Activated T-cell treated with anti-CD3 and anti-CD28 coated beads, Interleukin-2, amount 50 U/mL, for 48 hours (primary cell): ENCODE measurements around the gene CACNA1A.
"Not testable (repeated sequence)": the region's sequence is repeated elsewhere in the genome, so short reads cannot be mapped to it uniquely, and the experiment has no call there.

ENCODE experiments used
- DNase-seq, 2 experiments: peaks; one replicate each; pipeline ENCODE4 v3.0.0-alpha.2; 2020

Gene CACNA1A

DNA sequence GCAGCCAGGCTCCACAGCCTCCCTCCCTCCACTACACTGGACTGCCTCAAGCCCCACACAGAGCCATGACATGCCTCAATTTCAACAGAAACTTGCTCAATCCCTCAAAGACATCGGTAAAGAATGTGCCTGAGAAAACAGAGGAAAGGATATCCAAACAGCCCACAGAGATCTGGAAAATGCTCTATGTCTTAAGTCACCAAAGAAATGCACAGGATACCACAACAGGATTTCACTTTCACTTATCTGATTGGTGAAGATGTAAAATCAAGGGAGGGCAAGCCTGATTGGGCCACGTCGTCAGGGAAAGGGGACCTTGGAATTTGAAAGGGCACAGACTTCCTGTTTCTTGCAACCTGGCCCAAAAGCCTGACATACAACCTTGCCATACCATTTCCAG lies 14.2 kb downstream of the CACNA1A start:
- no peak for DNase-seq

DNA sequence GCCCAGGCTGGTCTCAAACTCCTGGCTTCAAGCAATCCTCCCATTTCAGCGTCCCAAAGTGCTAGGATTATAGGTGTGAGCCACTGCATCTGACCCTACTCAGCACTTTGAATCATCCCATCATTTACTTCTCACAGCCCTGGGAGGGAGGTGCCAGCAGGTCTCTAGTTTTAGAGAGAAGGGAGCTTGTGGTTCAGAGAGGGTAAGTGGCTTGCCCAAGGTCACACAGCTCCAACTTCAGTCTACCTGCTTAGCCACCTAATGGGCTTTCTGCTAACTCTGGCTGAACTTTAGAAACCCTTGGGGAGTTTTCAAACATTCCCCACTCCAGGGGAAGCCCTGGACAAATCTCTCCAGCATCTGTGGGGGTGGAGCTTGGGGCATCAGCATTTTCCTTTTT lies 18.3 kb downstream of the CACNA1A start:
- DNase-seq = no peak

DNA sequence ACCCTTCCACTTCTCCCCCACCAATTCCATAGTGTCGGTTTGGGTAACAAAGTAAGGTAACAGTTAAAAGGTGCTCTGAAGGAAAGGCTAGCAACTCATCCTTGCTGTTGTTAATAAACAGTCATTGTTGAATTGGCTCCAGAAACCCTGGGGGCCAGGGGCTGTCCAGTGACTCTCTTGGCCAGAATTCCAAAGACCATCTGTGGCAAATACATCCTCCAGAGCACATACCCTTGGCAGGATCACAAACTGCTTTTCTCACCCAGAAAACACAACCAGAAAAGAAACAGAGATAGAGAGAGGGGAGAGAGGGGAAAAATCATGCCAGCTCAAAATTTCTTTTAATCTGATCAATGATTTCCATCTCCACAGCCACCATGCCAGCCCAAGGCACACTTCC lies 22.1 kb downstream of the CACNA1A start:
- DNase-seq = no peak

DNA sequence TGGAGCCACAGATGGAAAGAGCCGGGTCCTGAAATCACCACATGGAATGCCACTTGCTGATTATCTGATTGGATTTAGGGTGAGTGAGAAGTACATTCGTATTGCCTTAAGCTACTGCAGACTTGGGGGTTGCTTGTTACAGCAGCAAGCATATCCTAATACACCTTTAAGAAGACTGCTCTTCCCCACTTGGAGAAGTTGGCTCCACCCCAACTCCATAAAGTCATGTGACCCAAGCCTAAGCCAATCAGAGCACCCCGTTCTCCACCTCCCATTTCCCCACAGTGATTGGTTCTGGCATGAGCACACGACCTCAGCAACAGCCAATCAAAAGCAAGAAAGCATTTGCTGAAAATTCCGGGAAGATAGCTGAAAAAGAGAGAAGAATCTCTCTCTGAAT lies 23.1 kb downstream of the CACNA1A start:
- no peak for DNase-seq

DNA sequence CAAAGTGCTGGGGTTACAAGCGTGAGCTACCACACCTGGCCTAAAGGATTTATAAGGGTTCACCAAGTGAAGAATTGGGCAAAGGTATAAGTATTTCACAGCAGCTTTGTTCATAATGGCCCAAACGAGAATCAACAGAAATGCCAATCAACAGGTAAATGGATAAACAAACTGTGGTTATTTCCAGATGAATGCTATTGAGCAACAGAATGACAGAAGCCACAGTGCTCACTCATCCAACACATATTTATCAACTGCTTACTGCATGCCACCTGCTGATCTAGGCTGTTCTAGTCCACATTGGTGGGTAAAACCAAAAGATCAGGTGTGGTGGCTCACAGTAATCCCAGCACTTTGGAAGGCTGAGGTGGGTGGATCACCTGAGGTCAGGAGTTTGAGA lies 27.7 kb downstream of the CACNA1A start:
- DNase-seq = no peak

DNA sequence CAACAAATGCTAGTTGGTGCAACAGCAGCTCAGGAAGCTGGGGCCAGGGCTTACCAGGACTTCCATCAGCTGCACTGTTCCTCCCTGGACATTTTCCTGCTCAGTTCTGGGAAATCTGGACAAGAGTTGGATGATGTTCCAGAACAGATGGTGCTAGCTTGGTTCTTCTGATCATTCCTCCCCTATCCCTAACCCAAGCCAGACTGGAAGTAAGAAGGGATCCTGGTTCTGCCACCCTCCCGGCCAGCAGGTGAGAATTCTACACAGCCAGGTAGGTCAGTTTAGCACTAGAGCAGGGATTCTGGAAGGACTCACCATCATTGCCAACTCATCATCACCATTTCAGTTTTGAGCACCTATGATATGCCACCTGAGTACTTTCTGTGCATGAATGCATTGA lies 30.2 kb downstream of the CACNA1A start:
- DNase-seq = no peak

DNA sequence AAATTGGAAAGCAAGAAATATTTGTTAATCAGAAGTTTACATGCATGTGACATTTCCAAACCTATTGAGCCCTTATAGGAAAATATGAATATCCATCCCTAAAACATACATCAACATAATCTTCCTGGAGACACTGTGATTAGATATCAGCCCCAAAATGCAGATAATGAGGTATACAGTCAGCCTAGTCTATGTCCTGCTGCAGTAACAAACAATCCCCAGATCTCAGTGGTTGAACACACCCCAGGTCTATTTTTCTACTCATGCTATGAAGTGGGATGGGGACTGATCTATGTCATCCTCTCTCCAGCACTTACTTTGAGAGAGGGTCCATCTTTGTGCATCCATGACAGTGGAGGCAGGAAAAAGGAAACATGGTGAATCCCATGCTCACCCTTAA lies 31.2 kb downstream of the CACNA1A start:
- no peak for DNase-seq

DNA sequence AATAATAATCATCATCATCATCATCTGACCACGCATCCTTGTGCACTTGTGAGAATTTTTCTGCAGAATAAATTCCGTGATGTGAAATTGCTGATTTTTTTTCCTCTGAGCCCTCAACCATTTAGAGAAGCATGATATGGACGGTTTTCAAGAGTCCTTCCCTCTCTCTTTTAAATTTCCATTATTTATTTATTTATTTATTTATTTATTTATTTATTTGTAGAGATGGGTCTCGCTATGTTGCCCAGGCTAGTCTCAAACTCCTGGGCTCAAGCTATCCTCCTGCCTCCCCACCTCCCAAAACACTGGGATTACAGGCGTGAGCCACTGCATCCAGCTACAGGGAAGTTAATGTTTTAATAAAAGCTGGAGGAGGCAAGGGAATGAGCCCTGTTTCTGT lies 39.6 kb downstream of the CACNA1A start:
- no peak for DNase-seq

DNA sequence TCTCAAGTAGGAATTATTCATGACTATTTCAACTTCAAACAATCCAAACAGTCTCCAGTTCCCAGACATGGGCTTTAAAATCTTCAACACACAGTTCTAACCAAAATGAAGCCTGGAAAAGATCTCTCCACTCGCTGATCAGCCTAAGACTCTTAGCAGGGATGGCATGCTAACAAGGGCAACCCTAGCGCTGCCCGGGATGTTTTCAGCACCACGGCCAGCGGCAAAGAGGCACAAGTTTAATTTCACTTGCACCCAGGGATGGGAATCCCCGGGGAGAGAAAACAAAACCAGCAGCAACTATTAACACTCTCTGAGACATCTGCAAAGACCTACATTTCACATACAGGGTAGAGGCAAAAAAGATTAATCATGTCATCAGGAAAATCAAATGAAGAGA lies 43.0 kb downstream of the CACNA1A start:
- peak; percentile 20 to 21 for DNase-seq

DNA sequence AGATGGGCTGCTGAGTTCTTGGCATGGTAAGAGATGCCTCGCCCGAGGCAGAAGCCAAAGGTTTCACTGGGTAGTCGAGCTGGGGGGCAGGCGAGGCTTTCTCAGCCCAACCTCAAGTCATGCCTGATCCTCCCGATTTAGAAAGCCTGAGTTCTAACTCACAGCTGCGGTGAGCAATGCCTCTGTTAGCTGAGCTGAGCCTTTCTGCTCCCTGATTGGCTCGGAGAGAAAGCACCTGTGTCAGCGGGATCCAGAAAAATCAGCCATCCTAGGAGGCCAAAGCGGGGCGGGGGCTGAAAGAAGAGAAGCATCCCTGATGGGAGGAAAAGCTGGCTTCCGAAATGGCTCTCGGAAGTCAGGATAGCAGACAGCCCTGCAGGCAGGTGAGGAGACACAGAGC lies 44.7 kb downstream of the CACNA1A start:
- no peak for DNase-seq

DNA sequence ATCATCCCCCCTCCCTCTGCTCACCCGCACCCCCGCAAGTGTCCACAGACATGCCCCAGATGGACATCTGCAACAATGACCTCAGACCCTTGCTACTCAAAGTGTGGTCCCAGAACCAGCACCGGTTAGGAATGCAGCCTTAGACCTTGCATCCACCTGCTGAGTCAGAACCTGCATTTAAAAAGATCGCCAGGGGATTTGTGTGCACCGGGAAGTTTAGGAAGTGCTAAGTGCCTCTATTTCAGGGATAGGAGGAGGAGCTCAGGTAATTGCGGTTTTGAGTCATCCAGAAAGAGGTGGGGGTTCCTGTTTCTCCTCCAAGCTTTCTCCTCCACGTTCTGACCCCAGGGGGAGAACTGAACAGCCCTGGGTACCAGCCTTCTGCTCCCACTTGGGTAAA lies 46.2 kb downstream of the CACNA1A start:
- DNase-seq = no peak

DNA sequence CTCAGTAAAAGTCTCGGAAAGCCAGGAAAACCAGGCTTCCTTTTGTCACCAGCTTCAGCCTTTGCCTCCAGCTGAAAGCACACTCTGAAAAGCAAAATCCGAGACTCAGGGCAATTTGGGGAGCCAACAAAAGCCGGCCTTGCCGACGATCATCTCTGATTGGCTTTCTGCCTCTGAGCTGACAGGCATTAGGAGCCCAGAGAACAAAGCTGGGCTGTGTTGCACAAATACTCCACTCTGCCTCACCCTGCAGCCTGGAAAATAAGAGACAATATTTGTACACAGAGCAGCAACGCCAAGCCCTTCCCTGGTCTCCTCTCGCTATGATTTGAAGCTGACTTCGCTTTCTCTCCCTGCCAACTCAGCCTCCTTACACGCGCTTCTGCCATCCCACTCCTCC lies 46.9 kb downstream of the CACNA1A start:
- DNase-seq = no peak

DNA sequence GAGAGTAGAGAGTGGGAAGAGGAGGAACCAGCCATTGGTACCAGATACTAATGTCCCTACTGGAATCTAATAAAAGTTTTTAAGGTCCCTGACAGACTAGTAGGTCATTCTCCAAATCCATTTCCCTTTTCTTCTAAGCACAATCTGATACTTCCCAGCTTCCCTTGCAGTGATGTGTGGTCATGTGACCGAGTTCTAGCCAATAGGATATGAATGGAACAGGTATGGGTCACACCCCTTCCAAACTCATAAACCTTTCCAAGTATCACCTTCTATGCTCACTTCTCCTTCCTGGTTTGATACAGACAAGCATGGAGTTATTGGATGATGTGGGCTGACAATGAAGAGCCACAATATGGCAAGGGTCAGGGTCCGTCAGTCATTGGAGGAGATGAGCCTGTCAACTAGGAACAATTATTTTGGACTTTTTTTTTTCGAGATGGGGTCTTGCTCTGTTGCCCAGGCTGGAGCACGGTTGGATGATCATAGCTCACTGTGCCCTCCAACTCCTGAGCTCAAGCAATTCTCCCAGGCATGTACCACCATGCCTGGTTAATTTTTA lies 54.8 kb downstream of the CACNA1A start:
- no peak for DNase-seq

DNA sequence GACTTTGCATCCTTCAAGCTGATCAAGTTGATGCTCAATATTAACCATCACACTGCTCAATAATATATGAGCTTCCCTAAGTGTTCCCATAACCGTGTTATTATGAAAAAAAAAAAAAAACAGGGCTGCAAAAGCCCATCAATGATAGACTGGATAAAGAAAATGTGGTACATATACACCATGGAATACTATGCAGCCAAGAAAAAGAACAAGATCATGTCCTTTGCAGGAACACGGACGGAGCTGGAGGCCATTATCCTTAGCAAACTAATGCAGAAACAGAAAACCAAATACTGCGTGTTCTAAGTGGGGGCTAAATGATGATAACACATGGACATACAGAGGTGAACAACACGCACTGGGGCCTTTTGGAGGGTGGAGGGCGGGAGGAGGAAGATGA lies 58.3 kb downstream of the CACNA1A start:
- no peak for DNase-seq

DNA sequence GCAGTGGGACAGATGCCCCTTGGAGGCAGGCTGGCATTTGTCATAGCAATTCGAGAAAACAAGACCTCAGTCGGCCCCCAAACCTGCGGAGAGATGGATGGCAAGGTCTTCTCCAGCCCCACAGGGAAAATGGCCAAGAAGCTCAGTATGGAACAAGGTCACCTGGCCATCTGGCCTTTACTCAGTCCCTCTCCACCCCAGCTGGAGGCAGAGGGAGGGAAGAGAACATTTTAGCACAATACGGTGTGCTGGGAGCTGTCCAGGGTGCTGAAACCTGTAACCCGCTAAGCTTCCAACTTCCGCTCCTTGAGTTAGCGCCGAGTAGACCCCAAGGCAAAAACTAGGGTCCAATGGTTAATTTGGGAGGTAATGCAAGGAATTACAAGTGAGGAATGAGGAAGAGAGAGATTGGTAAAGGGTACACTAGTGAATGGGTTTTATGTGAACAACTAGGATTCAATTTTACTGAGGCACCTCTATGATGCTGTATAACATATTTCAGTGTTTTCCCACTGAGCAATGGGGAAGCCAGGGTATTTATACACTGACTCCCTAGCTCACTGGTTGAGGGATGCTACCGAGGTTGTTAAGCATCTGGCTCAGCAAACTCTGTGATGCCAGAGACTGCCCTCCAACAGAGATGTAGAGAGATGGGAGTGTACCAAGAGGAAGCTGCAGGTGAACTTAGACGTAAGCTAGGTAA lies 64.3 kb downstream of the CACNA1A start:
- DNase-seq = peak; percentile 36 to 43

DNA sequence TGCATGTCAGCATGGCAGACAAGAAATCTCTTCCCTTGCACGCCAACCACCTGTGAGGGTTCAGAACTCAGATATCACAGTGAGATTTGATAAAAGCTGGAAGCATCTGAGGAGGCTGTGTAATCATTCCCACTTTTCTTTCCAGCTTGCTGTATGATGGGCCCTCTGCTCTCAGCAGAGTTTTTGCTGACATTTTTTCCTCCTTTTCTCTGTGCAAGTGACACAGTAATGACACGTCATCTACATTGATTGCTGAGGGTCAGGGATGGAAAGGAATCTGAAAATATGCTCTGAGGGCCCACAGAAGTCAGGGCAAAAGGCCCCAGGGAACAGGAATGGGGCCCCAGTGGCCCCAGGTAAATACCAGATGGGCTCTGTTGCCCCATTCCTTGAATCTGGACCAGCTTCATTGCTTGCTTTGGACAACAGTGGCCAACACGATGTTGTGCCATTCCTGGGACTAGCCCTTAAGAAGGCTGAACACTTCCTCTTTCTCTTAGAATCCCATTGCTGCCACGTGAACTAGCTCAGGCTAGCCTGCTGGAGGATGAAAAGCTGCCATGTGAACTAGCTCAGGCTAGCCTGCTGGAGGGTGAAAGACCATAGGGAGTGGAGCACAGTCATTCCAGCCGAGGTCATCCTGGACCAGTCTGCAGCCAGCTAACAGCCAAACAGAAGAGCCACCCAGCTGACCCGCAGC lies 68.2 kb downstream of the CACNA1A start:
- no peak for DNase-seq

DNA sequence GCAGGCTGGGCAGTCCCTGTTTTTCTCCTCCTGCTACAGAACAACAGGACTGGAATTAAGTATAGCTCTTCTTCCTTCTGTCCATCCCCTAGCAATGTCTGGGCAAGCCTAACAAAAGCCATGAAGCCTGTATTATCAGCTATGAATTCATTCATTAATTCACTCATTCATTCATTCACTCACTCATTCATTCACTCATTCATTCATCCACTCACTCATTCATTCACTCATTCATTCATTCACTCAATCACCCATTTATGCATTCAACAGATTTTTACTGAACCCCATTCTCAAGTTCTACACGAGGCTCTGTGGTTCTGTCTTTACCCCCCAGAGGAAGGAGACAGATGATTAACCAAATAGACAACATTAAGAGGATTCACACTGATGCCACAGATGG lies 69.9 kb downstream of the CACNA1A start:
- no peak for DNase-seq

DNA sequence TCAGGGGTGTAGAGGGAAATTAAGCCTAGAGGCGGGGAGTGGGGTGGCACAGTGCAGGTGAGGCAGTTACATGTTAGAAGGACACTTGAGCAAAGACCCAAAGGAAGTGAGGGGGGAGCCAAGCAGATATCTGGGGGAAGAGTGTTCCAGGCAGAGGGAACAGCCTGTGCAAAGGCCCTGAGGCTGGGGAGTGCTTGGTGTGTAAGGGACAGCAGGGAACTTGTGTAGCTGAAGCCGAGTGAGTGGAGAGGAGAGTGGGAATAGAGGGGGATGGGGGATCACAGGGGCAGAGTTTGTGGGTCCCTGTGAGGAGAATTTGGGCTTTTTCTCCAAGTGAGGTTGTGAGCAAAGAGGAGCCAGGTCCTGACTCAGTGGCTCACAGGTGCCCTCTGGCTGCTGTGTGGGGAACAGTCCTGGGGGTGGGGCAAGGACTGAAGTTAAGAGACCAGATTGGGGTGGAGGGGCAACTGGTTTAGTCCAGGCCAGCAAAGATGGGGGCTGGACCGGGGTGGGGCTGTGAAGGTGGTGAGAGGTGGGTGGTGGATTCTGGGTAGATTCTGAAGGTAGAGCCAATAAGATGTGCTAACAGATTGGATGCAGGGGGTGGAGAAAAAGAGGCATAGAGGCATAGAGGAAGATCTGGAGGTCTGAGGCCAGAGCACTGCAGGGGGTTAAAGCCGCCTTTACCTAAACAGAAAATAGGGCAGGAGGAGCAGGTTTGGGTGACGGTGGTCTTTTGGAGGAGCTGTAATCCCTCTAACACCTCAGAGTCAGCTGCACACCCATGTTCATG lies 75.3 kb downstream of the CACNA1A start:
- peak; percentile 71 to 72 for DNase-seq

DNA sequence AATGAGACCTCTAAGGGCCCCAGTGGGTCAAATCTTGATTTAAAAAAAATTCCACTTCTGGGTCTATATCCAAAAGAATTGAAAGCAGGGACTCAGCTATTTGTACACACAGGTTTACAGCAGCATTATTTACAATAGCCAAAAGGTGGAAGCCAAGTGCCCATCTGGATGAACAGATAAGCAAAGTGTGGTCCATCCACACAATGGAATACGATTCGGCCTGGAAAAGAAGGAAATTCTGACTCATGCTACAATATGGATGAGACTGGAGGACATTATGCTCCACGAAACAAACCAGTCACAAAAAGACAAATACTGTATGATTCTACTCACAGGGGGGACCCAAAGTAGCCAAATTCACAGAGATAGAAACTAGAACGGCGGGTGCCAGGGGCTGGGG lies 76.7 kb downstream of the CACNA1A start:
- no peak for DNase-seq

DNA sequence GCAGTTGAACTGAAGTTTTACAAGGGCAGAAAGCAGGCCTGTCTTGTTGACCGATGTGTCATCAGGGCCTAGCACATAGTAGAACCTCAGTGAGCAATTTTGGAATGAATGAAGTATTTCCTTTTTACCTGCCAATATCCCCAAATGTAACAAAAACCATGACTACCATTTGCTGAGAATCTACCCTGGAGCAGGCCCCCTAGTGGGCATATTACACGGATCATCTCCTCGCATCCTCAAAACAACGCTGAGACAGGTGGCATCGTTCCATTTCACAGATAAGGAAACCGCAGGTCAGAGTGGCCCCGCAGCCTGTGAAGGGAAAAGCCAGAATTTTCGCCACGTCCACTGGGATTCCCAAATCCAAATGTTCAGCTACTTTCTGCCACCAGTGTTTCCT lies 77.9 kb downstream of the CACNA1A start:
- peak; percentile 21 to 25 for DNase-seq

DNA sequence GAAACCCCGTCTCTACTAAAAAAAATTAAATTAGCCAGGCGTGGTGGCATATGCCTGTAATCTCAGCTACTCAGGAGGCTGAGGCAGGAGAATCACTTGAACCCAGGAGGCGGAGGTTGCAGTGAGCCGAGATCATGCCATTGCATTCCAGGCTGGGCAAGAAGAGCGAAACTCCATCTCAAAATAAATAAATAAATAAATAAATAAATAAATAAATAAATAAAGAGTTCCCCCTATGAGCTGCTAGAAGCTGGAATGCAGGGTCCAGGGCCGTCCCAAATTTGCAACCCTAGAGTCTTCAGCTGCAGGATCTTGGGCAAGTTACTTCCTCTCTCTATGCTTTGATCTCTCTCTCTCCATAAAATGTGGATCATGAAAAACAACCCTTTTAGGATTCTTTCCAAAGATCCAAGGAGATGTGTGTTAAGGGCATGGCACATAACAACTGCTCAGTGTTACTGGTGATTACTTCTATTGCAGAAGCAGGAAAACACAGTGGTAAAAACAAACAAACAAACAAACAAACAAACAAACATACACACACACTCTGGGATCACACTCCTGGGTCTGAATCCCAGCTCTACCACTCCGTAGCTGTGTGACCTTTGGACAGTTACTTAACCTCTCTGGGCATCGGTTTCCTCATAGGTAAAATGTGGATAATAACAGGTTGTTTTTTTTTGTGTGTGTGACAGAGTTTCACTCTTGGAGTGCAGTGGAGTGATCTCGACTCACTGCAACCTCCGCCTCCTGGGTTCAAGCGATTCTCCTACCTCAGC lies 78.8 kb downstream of the CACNA1A start:
- DNase-seq = no peak

DNA sequence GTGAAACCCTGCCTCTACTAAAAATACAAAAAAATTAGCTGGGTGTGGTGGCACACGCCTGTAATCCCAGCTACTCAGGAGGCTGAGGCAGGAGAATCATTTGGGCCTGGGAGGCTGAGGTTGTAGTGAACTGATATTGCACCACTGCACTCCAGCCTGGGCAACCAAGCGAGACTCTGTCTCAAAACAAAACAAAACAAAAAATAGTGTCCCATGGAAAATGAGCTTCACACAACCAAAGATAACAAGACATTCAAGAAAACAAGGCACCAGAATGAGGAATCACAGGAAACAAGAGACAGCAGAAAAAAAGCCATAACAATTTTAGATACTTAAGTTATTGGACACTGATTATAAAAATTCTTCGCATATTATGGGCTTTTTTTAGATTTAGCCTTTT lies 80.4 kb downstream of the CACNA1A start:
- DNase-seq = not testable (repeated sequence)

DNA sequence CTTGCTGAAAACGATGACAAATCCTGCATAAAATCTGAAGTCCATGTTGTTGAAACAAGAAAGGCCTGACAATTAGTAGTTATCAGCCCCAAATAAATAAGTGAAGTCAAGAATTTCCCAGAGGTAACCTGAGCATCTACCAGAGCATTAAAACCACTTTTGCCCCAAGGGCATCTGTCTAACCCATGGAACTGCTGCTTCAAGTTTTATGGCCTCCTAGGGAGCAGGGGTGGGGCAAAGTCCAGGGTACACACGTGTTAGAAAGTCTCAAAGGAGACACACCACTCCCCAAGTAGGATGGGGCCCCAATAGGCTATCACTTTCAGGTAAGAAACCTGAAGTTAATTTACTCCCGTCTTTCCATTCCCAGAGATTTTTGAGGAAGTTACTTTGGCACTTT lies 81.1 kb downstream of the CACNA1A start:
- DNase-seq = no peak
